C4-2B (cell line): ENCODE data around the gene CENPU.

Source experiments
- ZFX ChIP-seq: fragments of 450-650 bp; IDR thresholded peaks from 2 replicates; pipeline ENCODE4 v1.6.1; 2017
- TF ChIP-seq, protein P1 (sequence below): fragments of 450-650 bp; conservative IDR thresholded peaks from 2 replicates; pipeline ENCODE4 v1.5.1; 2017; ENCODE audit warnings: mild to moderate bottlenecking

DNA sequence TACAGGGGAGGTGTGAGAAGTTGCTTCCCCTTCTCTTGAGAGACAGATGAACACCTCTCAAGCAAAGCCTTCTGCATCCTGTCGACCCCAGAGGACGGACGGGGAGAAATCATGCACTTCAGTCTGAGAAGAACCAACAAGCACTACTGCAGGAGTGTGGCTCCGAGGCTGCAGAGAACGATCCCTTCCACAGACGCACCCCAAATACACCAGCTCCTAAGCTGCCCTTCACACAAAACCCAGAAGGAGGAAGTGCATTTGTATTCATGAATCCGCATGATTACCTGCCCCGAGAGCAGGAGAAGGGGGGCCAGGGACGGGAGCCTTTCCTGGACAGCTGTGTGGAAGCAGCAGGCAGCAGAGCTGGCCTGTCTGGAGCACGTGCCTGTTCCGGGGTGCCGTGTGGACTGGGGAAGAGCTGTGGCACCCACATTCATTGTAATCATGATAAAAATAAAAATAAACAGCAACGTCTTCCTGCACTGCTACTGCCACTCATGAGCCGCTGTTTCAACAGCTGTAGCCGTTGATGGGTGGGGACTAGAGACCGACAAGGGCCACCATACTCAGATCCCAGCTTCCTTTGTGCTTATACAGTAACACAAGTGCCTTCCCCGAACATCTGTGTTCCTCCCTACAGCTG lies 49.0 kb upstream of the CENPU start:
- TF ChIP-seq, protein P1, sequence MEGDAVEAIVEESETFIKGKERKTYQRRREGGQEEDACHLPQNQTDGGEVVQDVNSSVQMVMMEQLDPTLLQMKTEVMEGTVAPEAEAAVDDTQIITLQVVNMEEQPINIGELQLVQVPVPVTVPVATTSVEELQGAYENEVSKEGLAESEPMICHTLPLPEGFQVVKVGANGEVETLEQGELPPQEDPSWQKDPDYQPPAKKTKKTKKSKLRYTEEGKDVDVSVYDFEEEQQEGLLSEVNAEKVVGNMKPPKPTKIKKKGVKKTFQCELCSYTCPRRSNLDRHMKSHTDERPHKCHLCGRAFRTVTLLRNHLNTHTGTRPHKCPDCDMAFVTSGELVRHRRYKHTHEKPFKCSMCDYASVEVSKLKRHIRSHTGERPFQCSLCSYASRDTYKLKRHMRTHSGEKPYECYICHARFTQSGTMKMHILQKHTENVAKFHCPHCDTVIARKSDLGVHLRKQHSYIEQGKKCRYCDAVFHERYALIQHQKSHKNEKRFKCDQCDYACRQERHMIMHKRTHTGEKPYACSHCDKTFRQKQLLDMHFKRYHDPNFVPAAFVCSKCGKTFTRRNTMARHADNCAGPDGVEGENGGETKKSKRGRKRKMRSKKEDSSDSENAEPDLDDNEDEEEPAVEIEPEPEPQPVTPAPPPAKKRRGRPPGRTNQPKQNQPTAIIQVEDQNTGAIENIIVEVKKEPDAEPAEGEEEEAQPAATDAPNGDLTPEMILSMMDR, result no peak
- TF ChIP-seq ZFX, result no peak
